Mucosa of descending colon (tissue), 3 donors: ENCODE results near the gene SLC6A7. TPM values are rescaled to one million over a fixed set of nuclear protein-coding genes. Genes with fewer than 3 reads are reported as not detected.

ENCODE experiments used
- ATAC-seq: fragments of 200-7000 bp; cut with Tn5 transposase; one replicate; pipeline ENCODE4 v1.9.1; 2020; ENCODE audit warnings: mild to moderate bottlenecking, moderate library complexity
- DNase-seq, 3 donors: peaks; one replicate each; pipeline ENCODE4 v3.0.0-alpha.2; 2020
- H3K36me3 ChIP-seq: fragments of 200-600 bp; one replicate; pipeline ENCODE4 v1.8.0; 2021; ENCODE audit warnings: low read depth, mild to moderate bottlenecking
- H3K4me1 ChIP-seq: fragments of 200-600 bp; one replicate; pipeline ENCODE4 v1.8.0; 2021; ENCODE audit warnings: low read depth, mild to moderate bottlenecking
- H3K4me3 ChIP-seq: fragments of 200-600 bp; one replicate; pipeline ENCODE4 v1.8.0; 2021; ENCODE audit warnings: mild to moderate bottlenecking
- H3K9me3 ChIP-seq: fragments of 200-600 bp; one replicate; pipeline ENCODE4 v1.8.0; 2021; ENCODE audit warnings: mild to moderate bottlenecking
- CTCF ChIP-seq: fragments of 200-600 bp; IDR thresholded peaks from one replicate; pipeline ENCODE4 v1.8.0; 2022; ENCODE audit warnings: antibody characterized with exemption, mild to moderate bottlenecking
- intact Hi-C, 2 donors: fragments of 100-400 bp; cut with DNase I in 1 of 2; cut with micrococcal nuclease in 1 of 2; formaldehyde crosslinking; loops; one replicate each; pipeline versions ENCODE4 v1.11.0 to v1.11.1; 2022; cut with DNase I, micrococcal nuclease
- total RNA-seq, 3 donors: library from RNA; stranded (reverse); fragmentation: NEBNext Ultra II Directional in 2 of 3; extraction: Animal tissue kit (Norgen Biotek cat#: 25700) in 2 of 3; gene quantifications; one replicate each; pipeline versions ENCODE4 v1.2.1 to v1.2.4, GENCODE V29; 2021 to 2023
- donor health status: DM: no; HTN: no; CAD: no; lungs with moderate emphysema.
- donor health status: DM: no; HTN: no; CAD: no.
- donor health status: DM: no; HTN: yes; CAD: no.

Gene SLC6A7
- total RNA-seq, 3 donors from 2014 or later = 15.2 to 26.4 (median 18.9) TPM

DNA sequence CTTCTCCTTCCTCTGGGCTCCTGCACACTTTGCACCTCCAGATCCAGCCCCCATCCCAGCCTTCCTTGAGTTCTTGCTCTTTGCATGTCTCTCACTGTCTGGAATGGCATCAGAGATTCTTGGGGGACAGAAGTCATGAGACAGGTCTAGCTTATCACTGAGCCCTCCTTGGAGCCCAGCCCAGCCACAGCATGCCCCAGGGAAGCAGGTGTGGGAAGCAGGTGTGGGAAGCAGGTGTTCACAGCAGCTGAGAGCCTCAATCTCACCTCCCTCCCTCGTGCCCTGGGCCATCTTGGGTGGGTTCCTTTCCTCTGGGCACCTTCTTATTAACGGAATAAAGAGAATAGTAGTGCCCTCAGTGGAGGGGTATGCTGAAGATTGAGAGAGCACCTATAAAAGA, 27.2 kb downstream of the SLC6A7 start:
- no peaks in the 10 kb centered on the region for H3K36me3 ChIP-seq
- no peak overlapping the region for H3K4me3 ChIP-seq
- H3K4me1 ChIP-seq = peaks cover 28% of the 10 kb centered on the region
- intact Hi-C loops = loop anchor here in 1 of 2 donors (2.0 kb wide), 1 partner anchor 86 kb away; no protein-coding TSS in a partner anchor
- TF ChIP-seq CTCF = no peak
- peak in 2 of 3 donors; percentile 63 to 72 for DNase-seq
- peak; percentile 46 for ATAC-seq
- no peaks in the 10 kb centered on the region for H3K9me3 ChIP-seq

DNA sequence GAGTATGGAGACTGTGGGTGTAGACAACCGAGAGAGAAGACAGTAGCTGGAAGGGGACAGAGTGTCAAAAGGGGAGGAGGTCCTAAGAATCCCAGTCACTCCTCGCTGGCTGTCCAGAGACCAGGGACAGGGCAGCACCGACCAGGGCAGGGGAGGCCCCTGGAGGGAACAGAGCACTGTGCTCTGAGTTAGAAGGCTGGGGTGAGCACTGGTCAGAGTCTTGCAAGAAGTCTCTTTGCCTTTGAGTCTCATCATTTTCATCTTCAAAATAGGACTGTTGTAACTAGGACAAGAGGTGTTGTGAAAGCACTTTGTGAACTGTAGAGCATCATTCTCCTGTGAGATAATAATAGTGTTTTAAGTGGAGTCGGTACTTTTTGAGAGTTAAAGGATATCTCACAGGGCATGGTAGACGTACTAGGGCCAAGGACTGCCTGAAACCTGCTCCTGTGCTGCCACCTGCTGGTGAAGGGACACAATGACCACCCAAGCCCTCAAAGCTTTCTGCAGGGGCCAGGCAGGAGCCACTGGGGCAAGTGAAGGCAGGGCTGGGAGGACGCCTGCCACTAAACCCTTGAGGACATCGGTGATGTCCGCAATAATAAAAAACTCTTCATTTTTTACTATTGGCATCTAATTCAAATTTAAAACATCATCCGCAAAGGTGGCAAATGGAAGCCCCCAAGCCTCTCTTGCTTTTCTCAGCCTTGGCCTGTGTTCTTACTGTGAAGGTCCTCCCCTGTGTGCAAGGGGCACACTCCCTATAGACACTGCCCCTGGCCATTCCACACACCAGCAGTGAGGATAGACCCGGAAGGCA, 28.2 kb downstream of the SLC6A7 start:
- no peak overlapping the region for H3K4me3 ChIP-seq
- H3K36me3 ChIP-seq = no peaks in the 10 kb centered on the region
- H3K4me1 ChIP-seq = peaks cover 28% of the 10 kb centered on the region
- H3K9me3 ChIP-seq = no peaks in the 10 kb centered on the region
- peak; percentile 81 to 88 (median 84) for DNase-seq
- TF ChIP-seq CTCF = peak; percentile 79
- intact Hi-C loops = loop anchor here (2.0 kb wide), 2 partner anchors 57 to 87 kb away; no protein-coding TSS in a partner anchor
- ATAC-seq = peak; percentile 73

DNA sequence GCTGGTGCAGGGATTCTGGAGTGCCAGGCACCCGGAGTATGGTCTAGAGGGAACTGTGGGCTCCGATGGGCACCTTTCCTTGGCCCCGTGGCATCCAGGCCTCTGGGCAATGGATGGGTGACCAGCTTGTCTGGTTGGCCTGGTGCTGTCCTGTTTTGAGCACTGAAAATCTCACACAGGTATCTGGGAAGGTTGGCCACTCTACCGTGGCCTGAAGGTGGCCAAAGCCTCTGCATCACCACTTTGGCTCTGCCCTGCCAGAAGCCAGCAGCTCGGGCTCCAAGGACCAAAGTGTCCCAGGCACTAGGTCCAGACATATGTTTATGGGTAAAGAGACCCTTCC, 28.8 kb downstream of the SLC6A7 start:
- H3K36me3 ChIP-seq = no peaks in the 10 kb centered on the region
- intact Hi-C loops = loop anchor here in 1 of 2 donors (2.0 kb wide), 1 partner anchor 58 kb away; no protein-coding TSS in a partner anchor
- H3K4me3 ChIP-seq = no peak overlapping the region
- no peaks in the 10 kb centered on the region for H3K9me3 ChIP-seq
- TF ChIP-seq CTCF = no peak
- peaks cover 28% of the 10 kb centered on the region for H3K4me1 ChIP-seq
- DNase-seq (no peak), ATAC-seq (no peak)

GRCh38 chr5:150219142-150219541, 29.3 kb downstream of the SLC6A7 start:
- no peaks in the 10 kb centered on the region for H3K9me3 ChIP-seq
- TF ChIP-seq CTCF = no peak
- H3K4me1 ChIP-seq = peaks cover 28% of the 10 kb centered on the region
- intact Hi-C loops = loop anchor here in 1 of 2 donors (2.0 kb wide), 1 partner anchor 58 kb away; no protein-coding TSS in a partner anchor
- H3K36me3 ChIP-seq = no peaks in the 10 kb centered on the region
- ATAC-seq (no peak), DNase-seq (no peak)
- H3K4me3 ChIP-seq = no peak overlapping the region

GRCh38 chr5:150219861-150220260, 30.0 kb downstream of the SLC6A7 start:
- intact Hi-C loops = loop anchor here in 1 of 2 donors (2.0 kb wide), 1 partner anchor 59 kb away; no protein-coding TSS in a partner anchor
- no peak for TF ChIP-seq CTCF
- DNase-seq (no peak), ATAC-seq (no peak)
- Histone ChIP-seq H3K9me3 (no peaks in the 10 kb centered on the region), H3K4me1 (peaks cover 28% of the 10 kb centered on the region), H3K4me3 (no peak overlapping the region), H3K36me3 (no peaks in the 10 kb centered on the region)
